ES-I3 (cell line): ENCODE data around the gene KRT10.

Source experiments
- H3K36me3 ChIP-seq: 2 replicates; pipeline ENCODE4 v1.6.1; 2013; ENCODE audit warnings: mild to moderate bottlenecking, low read length, control low read depth, moderate library complexity; ENCODE audit not compliant: insufficient read depth
- H3K4me1 ChIP-seq: 2 replicates; pipeline ENCODE4 v1.6.1; 2013; ENCODE audit warnings: mild to moderate bottlenecking, control low read depth, low read length; ENCODE audit not compliant: insufficient read depth
- H3K9ac ChIP-seq: 2 replicates; pipeline ENCODE4 v1.6.1; 2013; ENCODE audit warnings: low read depth, mild to moderate bottlenecking, low read length, moderate library complexity
- H3K9me3 ChIP-seq: 2 replicates; pipeline ENCODE4 v1.6.1; 2013; ENCODE audit warnings: mild to moderate bottlenecking, low read length, moderate library complexity; ENCODE audit not compliant: control insufficient read depth, insufficient read depth

The KRT10 gene

GRCh38 chr17:40778461-40778860 lies 44.0 kb downstream of the KRT10 start:
- no peaks in the 10 kb centered on the region for H3K36me3 ChIP-seq
- H3K9ac ChIP-seq, result no peak overlapping the region
- H3K4me1 ChIP-seq, result no peaks in the 10 kb centered on the region
- no peaks in the 10 kb centered on the region for H3K9me3 ChIP-seq

- no peaks in the 10 kb centered on the region for H3K36me3 ChIP-seq
- H3K9ac ChIP-seq, result no peak overlapping the region
- H3K9me3 ChIP-seq, result no peaks in the 10 kb centered on the region
- no peaks in the 10 kb centered on the region for H3K4me1 ChIP-seq
These were observed 44.4 kb downstream of the KRT10 start for GRCh38 chr17:40777971-40778370.

GRCh38 chr17:40777459-40777858 lies 45.0 kb downstream of the KRT10 start:
- no peaks in the 10 kb centered on the region for H3K9me3 ChIP-seq
- H3K4me1 ChIP-seq, result no peaks in the 10 kb centered on the region
- H3K36me3 ChIP-seq, result no peaks in the 10 kb centered on the region
- H3K9ac ChIP-seq, result no peak overlapping the region

GRCh38 chr17:40775945-40776344 lies 46.5 kb downstream of the KRT10 start:
- no peaks in the 10 kb centered on the region for H3K4me1 ChIP-seq
- no peak overlapping the region for H3K9ac ChIP-seq
- no peaks in the 10 kb centered on the region for H3K36me3 ChIP-seq
- no peaks in the 10 kb centered on the region for H3K9me3 ChIP-seq

GRCh38 chr17:40772101-40772500 lies 50.3 kb downstream of the KRT10 start, which contains the start of gene KRT26:
Gene KRT26 (minus strand): TSS chr17:40772201. CDS start chr17:40772113, 88 bp downstream.
- Histone ChIP-seq H3K9me3 (no peaks in the 10 kb centered on the region), H3K4me1 (no peaks in the 10 kb centered on the region), H3K36me3 (no peaks in the 10 kb centered on the region), H3K9ac (no peak within 1 kb of the TSS)
